Right lobe of liver (tissue), 6 donors: ENCODE results near the gene NPTX1. TPM values are rescaled to one million over a fixed set of nuclear protein-coding genes. Genes with fewer than 3 reads are reported as not detected.

Experiments
- ATAC-seq, 4 donors: fragments of 200-7000 bp; cut with Tn5 transposase; one replicate each; pipeline ENCODE4 v1.9.1; 2020; ENCODE audit warnings: mild to moderate bottlenecking in 4 of 4, moderate library complexity in 4 of 4
- DNase-seq, 3 donors: peaks; one replicate each; pipeline ENCODE4 v3.0.0-alpha.2; 2020
- H3K27ac ChIP-seq, 3 donors: fragments of 200-600 bp; one replicate each; pipeline ENCODE4 v1.8.0; 2022
- H3K27me3 ChIP-seq, 2 donors: fragments of 200-600 bp; one replicate each; pipeline ENCODE4 v1.8.0; 2022
- H3K36me3 ChIP-seq, 4 donors: fragments of 200-600 bp; sonication (generic) in 1 of 4; one replicate each; pipeline versions ENCODE4 v1.5.1 to v1.8.0; 2017 to 2022; ENCODE audit warnings: control low read depth in 1 of 4
- H3K4me1 ChIP-seq, 4 donors: fragments of 200-600 bp; sonication (generic) in 1 of 4; one replicate each; pipeline versions ENCODE4 v1.5.1 to v1.8.0; 2017 to 2022; ENCODE audit warnings: control low read depth in 1 of 4
- H3K4me3 ChIP-seq, 3 donors: fragments of 200-600 bp; one replicate each; pipeline ENCODE4 v1.8.0; 2022
- H3K9me3 ChIP-seq, 4 donors: fragments of 200-600 bp; sonication (generic) in 1 of 4; one replicate each; pipeline versions ENCODE4 v1.5.1 to v1.8.0; 2017 to 2022; ENCODE audit warnings: control low read depth in 1 of 4
- POLR2A ChIP-seq: fragments of 450-650 bp; IDR thresholded peaks from one replicate; pipeline ENCODE4 v1.6.1; 2017; ENCODE audit warnings: antibody characterized with exemption, mild to moderate bottlenecking
- WGBS: methylation state at CpG from one replicate; pipeline ENCODE4 v1.1.6; 2018; ENCODE audit warnings: low coverage, low lambda C conversion rate; ENCODE audit not compliant: insufficient coverage; ENCODE audit errors: missing lambda C conversion rate; 5-methylcytosine and 5-hydroxymethylcytosine counted together
- intact Hi-C, 2 donors: fragments of 100-400 bp; cut with DNase I; formaldehyde crosslinking; loops; one replicate each; pipeline versions ENCODE4 v1.11.2 to v1.14.1; 2022
- total RNA-seq, 6 experiments: library from RNA; depleted of rRNA in 2 of 6; stranded (reverse); fragments of >200 nt in 2 of 6; fragmentation: NEBNext Ultra II Directional in 3 of 6; extraction: Animal tissue kit (Norgen Biotek cat#: 25700) in 3 of 6; gene quantifications; one replicate each; pipeline versions ENCODE4 v1.1.0 to v1.2.4, GENCODE V29; 2016 to 2023
- TF ChIP-seq, protein P1 (sequence below), 4 donors: fragments of 200-600 bp in 3 of 4; fragments of 450-650 bp in 1 of 4; IDR thresholded peaks; one replicate each; pipeline versions ENCODE4 v1.5.1 to v1.8.0; 2016 to 2022; ENCODE audit warnings: antibody characterized with exemption in 4 of 4, mild to moderate bottlenecking in 2 of 4
- donor health status: DM: no; HTN: yes; CAD: no.
- donor health status: DM: no; HTN: no; CAD: no.
- donor health status: DM: no; HTN: no; CAD: no.
- donor health status: DM: no; HTN: yes; CAD: no.
- donor health status: DM: no; HTN: yes; CAD: no.

Gene NPTX1
- total RNA-seq, 6 experiments from 2014 or later = 0.06 TPM; not detected in 5

DNA sequence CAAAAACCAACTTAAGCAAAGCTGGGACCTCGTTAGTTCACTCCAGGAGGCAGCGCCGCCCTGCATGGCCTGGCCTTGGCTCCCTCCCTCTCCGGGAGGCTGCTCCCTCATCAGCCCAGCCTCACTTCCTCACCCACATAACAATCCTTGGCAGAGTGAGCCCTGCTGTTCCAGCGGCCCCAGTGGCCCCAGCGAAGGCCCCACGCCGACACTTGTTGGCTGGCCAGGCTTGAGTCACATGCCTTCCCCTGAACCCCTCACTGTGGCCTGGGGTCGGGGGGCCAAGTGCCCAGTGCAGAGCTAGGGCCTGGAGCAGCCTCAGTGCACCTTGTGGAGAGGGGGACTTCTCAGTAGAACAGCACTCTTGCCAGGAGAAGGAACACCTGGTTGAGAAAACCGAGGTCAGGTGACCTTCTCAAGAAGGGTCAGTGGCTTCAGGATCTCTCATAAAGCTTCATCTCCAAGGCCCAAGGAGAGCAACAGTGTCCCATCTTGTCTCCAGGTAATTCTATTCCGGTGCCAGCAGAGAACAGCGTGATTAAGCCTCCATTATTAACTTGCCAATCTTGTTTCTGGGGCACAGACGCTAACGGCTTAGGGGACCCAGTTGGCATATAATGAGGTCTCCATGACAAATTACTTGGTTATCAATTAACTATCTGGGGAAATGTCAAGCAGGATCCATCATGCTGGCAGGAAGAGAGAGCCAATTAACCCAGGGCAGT, 34.6 kb downstream of the NPTX1 start:
- Histone ChIP-seq H3K4me3 (no peak overlapping the region), H3K4me1 (no peaks in the 10 kb centered on the region), H3K36me3 (no peaks in the 10 kb centered on the region), H3K9me3 (no peaks in the 10 kb centered on the region), H3K27ac (no peak overlapping the region), H3K27me3 (no peaks in the 10 kb centered on the region)
- TF ChIP-seq, protein P1, sequence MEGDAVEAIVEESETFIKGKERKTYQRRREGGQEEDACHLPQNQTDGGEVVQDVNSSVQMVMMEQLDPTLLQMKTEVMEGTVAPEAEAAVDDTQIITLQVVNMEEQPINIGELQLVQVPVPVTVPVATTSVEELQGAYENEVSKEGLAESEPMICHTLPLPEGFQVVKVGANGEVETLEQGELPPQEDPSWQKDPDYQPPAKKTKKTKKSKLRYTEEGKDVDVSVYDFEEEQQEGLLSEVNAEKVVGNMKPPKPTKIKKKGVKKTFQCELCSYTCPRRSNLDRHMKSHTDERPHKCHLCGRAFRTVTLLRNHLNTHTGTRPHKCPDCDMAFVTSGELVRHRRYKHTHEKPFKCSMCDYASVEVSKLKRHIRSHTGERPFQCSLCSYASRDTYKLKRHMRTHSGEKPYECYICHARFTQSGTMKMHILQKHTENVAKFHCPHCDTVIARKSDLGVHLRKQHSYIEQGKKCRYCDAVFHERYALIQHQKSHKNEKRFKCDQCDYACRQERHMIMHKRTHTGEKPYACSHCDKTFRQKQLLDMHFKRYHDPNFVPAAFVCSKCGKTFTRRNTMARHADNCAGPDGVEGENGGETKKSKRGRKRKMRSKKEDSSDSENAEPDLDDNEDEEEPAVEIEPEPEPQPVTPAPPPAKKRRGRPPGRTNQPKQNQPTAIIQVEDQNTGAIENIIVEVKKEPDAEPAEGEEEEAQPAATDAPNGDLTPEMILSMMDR (IDR thresholded peaks at IDR 0.05) = no peak
- no peak for TF ChIP-seq POLR2A
- ATAC-seq = no peak
- intact Hi-C loops = no loop called here
- DNase-seq = no peak
- WGBS = 94% methylated on average over 4 of the region's 14 CpGs

DNA sequence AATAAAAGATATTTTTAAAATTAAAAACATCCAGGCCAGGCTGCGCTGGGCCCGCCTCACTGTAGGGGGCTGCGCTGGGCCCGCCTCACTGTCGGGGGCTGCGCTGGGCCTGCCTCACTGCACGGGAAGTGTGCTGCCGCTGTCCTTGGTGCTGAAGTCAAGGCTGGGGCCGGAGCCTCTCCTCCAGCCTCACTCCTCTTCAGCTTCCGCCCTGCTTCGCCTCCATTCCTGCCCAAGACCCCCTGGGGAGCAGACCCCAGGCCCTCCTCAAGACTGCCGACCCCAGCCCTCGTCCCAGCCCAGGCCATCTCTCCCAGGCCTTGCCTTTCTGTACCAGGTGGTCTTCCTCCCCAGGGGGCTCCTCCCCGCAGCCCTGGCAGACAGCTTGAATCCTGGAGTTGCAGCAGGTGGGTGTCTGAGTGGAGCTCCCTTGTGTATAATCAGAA, 35.3 kb downstream of the NPTX1 start:
- no peak for DNase-seq
- Histone ChIP-seq H3K27me3 (no peaks in the 10 kb centered on the region), H3K4me1 (no peaks in the 10 kb centered on the region), H3K9me3 (no peaks in the 10 kb centered on the region), H3K36me3 (no peaks in the 10 kb centered on the region), H3K27ac (no peak overlapping the region), H3K4me3 (no peak overlapping the region)
- 63% methylated on average over 10 of the region's 14 CpGs for WGBS
- intact Hi-C loops = no loop called here
- TF ChIP-seq POLR2A = no peak
- TF ChIP-seq, protein P1 (IDR thresholded peaks at IDR 0.05) = no peak
- no peak for ATAC-seq

DNA sequence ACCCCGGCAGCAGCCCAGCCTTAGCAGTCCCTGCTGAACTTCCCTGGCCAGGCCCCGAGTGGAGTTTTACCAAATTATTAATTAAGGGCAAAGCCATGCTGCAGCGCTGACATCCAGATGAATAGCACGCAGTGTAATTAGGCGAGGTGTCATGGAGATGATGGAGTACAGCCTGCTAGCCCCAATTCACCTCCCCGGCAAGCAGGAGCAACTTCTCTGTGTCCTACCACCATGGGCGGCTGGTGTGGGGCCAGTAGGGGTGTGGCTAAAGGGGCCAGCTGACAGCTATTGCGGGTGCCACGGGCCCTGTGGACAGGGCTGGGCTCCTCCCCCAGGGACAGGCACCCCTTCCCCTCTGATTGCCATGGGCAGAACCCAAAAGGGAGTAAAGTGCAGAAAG, 36.9 kb downstream of the NPTX1 start:
- WGBS = no CpG with 5 or more reads among the region's 9 CpGs
- intact Hi-C loops = no loop called here
- Histone ChIP-seq H3K36me3 (no peaks in the 10 kb centered on the region), H3K27me3 (no peaks in the 10 kb centered on the region), H3K4me1 (no peaks in the 10 kb centered on the region), H3K9me3 (no peaks in the 10 kb centered on the region), H3K27ac (no peak overlapping the region), H3K4me3 (no peak overlapping the region)
- no peak for TF ChIP-seq POLR2A
- TF ChIP-seq, protein P1 (IDR thresholded peaks at IDR 0.05) = no peak
- DNase-seq (no peak), ATAC-seq (no peak)

DNA sequence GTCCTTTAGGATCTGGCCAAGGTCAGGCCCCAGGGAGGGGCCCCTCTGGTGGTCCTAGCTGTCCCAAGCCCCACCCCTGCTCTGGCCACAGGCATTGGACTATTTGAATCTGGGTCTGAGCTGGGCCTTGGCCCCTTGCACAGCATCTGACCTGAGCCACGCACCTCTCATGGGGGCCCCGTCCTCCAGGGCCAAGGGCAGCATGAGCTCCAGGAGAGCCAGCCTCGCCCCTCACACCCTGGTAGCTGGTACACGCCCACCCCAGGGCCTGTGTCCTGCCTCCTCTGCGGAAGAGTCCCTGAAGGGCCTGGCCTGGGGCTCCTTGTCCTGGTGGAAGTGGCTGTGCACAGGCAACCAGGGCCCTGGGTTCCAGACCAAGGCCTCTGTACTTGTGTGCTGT, 37.6 kb downstream of the NPTX1 start:
- no peak for TF ChIP-seq POLR2A
- TF ChIP-seq, protein P1 (IDR thresholded peaks at IDR 0.05) = no peak
- H3K27ac ChIP-seq = no peak overlapping the region
- H3K36me3 ChIP-seq = no peaks in the 10 kb centered on the region
- DNase-seq = peak in 1 of 3 donors; percentile 20
- no peaks in the 10 kb centered on the region for H3K27me3 ChIP-seq
- no peak overlapping the region for H3K4me3 ChIP-seq
- ATAC-seq = peak in 1 of 4 donors; percentile 5
- no peaks in the 10 kb centered on the region for H3K9me3 ChIP-seq
- H3K4me1 ChIP-seq = no peaks in the 10 kb centered on the region
- intact Hi-C loops = no loop called here
- WGBS = no CpG with 5 or more reads among the region's 5 CpGs
